GM23338 (cell line): ENCODE data around the gene TMEM121.

ENCODE experiments used
- CTCF ChIP-seq, 2 experiments: fragments of 200-600 bp in 1 of 2; sonication (generic) in 1 of 2; conservative IDR thresholded peaks; 2 replicates each; pipeline versions ENCODE4 v1.5.1 to v1.6.1; 2016 to 2017; ENCODE audit warnings: antibody characterized with exemption in 2 of 2, low read depth in 2 of 2, mild to moderate bottlenecking in 2 of 2, moderate library complexity in 1 of 2
- NANOG ChIP-seq: IDR thresholded peaks from 2 replicates; pipeline ENCODE4 v1.6.1; 2016; ENCODE audit warnings: antibody characterized with exemption, borderline replicate concordance
- ZNF331 ChIP-seq: fragments of 250-450 bp; sonication (Bioruptor Pico); IDR thresholded peaks from 2 replicates; pipeline ENCODE4 v1.5.0; 2020; ENCODE audit warnings: low read depth, mild to moderate bottlenecking, moderate library complexity

GRCh38 chr14:105554523-105554922 lies 28.1 kb downstream of the TMEM121 start:
- no peak for TF ChIP-seq CTCF (conservative IDR thresholded peaks at IDR 0.05; ENCODE audit: low read depth in 2 of 2)
- TF ChIP-seq NANOG = no peak
- no peak for TF ChIP-seq ZNF331 (CRISPR knock-in tag)
